ENCODE data around the gene CST2.
"Not testable (repeated sequence)": the region's sequence is repeated elsewhere in the genome, so short reads cannot be mapped to it uniquely, and the experiment has no call there.

CST2 gene

GRCh38 chr20:23826541-23827021 lies at the start of gene CST2:
Gene CST2 (minus strand): TSS chr20:23826729. CDS start chr20:23826660, 69 bp downstream.
- Histone ChIP-seq H3K4me1 (ENCODE audit: control insufficient read depth, insufficient read depth, low read length, unreplicated experiment) (peaks cover 16% of the 10 kb centered on the region), H3K79me2 (ENCODE audit: control insufficient read depth, insufficient read depth, low read length, unreplicated experiment) (no peaks in the 10 kb centered on the region), H3K27me3 (ENCODE audit: insufficient read depth, low read length) (no peaks in the 10 kb centered on the region), H3K36me3 (ENCODE audit: insufficient read depth, low read length) (no peaks in the 10 kb centered on the region), H3K4me3 (ENCODE audit: low read depth, low read length) (no peak within 1 kb of the TSS), H3K27ac (ENCODE audit: low read depth, low read length) (no peak within 1 kb of the TSS), H2AFZ (ENCODE audit: low read length, unreplicated experiment) (no peak within 1 kb of the TSS)

GRCh38 chr20:23875606-23876237 lies 49.2 kb upstream of the CST2 start:
- Histone ChIP-seq H3K36me3 (ENCODE audit: insufficient read depth, low read length) (no peaks in the 10 kb centered on the region), H3K79me2 (ENCODE audit: control insufficient read depth, insufficient read depth, low read length, unreplicated experiment) (no peaks in the 10 kb centered on the region), H3K27me3 (ENCODE audit: insufficient read depth, low read length) (peaks cover 63% of the 10 kb centered on the region), H2AFZ (ENCODE audit: low read length, unreplicated experiment) (no peak overlapping the region), H3K4me3 (ENCODE audit: low read depth, low read length) (no peak overlapping the region), H3K27ac (ENCODE audit: low read depth, low read length) (no peak overlapping the region), H3K4me1 (ENCODE audit: control insufficient read depth, insufficient read depth, low read length, unreplicated experiment) (no peaks in the 10 kb centered on the region)

- Histone ChIP-seq H3K27me3 (ENCODE audit: insufficient read depth, low read length) (peaks cover 63% of the 10 kb centered on the region), H3K36me3 (ENCODE audit: insufficient read depth, low read length) (no peaks in the 10 kb centered on the region), H3K4me3 (ENCODE audit: low read depth, low read length) (no peak overlapping the region), H3K27ac (ENCODE audit: low read depth, low read length) (no peak overlapping the region), H3K79me2 (ENCODE audit: control insufficient read depth, insufficient read depth, low read length, unreplicated experiment) (no peaks in the 10 kb centered on the region), H3K4me1 (ENCODE audit: control insufficient read depth, insufficient read depth, low read length, unreplicated experiment) (no peaks in the 10 kb centered on the region), H2AFZ (ENCODE audit: low read length, unreplicated experiment) (no peak overlapping the region)
These were observed 48.2 kb upstream of the CST2 start for GRCh38 chr20:23874747-23875146.

GRCh38 chr20:23873370-23874015 lies 47.0 kb upstream of the CST2 start:
- Histone ChIP-seq H3K79me2 (ENCODE audit: control insufficient read depth, insufficient read depth, low read length, unreplicated experiment) (no peaks in the 10 kb centered on the region), H3K27ac (ENCODE audit: low read depth, low read length) (no peak overlapping the region), H2AFZ (ENCODE audit: low read length, unreplicated experiment) (no peak overlapping the region), H3K4me3 (ENCODE audit: low read depth, low read length) (no peak overlapping the region), H3K4me1 (ENCODE audit: control insufficient read depth, insufficient read depth, low read length, unreplicated experiment) (no peaks in the 10 kb centered on the region), H3K27me3 (ENCODE audit: insufficient read depth, low read length) (peaks cover 67% of the 10 kb centered on the region), H3K36me3 (ENCODE audit: insufficient read depth, low read length) (no peaks in the 10 kb centered on the region)

GRCh38 chr20:23872065-23872464 lies 45.5 kb upstream of the CST2 start:
- no peak overlapping the region for H3K27ac ChIP-seq (ENCODE audit: low read depth, low read length)

GRCh38 chr20:23870461-23870860 lies 43.9 kb upstream of the CST2 start:
- Histone ChIP-seq H3K4me1 (ENCODE audit: control insufficient read depth, insufficient read depth, low read length, unreplicated experiment) (no peaks in the 10 kb centered on the region), H3K4me3 (ENCODE audit: low read depth, low read length) (no peak overlapping the region), H3K27me3 (ENCODE audit: insufficient read depth, low read length) (peaks cover 87% of the 10 kb centered on the region), H2AFZ (ENCODE audit: low read length, unreplicated experiment) (no peak overlapping the region), H3K27ac (ENCODE audit: low read depth, low read length) (no peak overlapping the region), H3K36me3 (ENCODE audit: insufficient read depth, low read length) (no peaks in the 10 kb centered on the region), H3K79me2 (ENCODE audit: control insufficient read depth, insufficient read depth, low read length, unreplicated experiment) (no peaks in the 10 kb centered on the region)

More at GRCh38 chr20:23872065-23872464, 45.5 kb upstream of the CST2 start:
- peaks cover 78% of the 10 kb centered on the region for H3K27me3 ChIP-seq (ENCODE audit: insufficient read depth, low read length)
- H3K4me1 ChIP-seq (ENCODE audit: control insufficient read depth, insufficient read depth, low read length, unreplicated experiment), result no peaks in the 10 kb centered on the region
- no peak overlapping the region for H3K4me3 ChIP-seq (ENCODE audit: low read depth, low read length)
- H3K79me2 ChIP-seq (ENCODE audit: control insufficient read depth, insufficient read depth, low read length, unreplicated experiment), result no peaks in the 10 kb centered on the region
- no peak overlapping the region for H2AFZ ChIP-seq (ENCODE audit: low read length, unreplicated experiment)
- H3K36me3 ChIP-seq (ENCODE audit: insufficient read depth, low read length), result no peaks in the 10 kb centered on the region

GRCh38 chr20:23869520-23869919 lies 43.0 kb upstream of the CST2 start:
- no peaks in the 10 kb centered on the region for H3K36me3 ChIP-seq (ENCODE audit: insufficient read depth, low read length)
- no peak overlapping the region for H3K4me3 ChIP-seq (ENCODE audit: low read depth, low read length)
- no peak overlapping the region for H3K27ac ChIP-seq (ENCODE audit: low read depth, low read length)
- peaks cover 86% of the 10 kb centered on the region for H3K27me3 ChIP-seq (ENCODE audit: insufficient read depth, low read length)
- H3K79me2 ChIP-seq (ENCODE audit: control insufficient read depth, insufficient read depth, low read length, unreplicated experiment), result no peaks in the 10 kb centered on the region
- H2AFZ ChIP-seq (ENCODE audit: low read length, unreplicated experiment), result no peak overlapping the region
- no peaks in the 10 kb centered on the region for H3K4me1 ChIP-seq (ENCODE audit: control insufficient read depth, insufficient read depth, low read length, unreplicated experiment)

GRCh38 chr20:23868321-23868720 lies 41.8 kb upstream of the CST2 start:
- Histone ChIP-seq H2AFZ (ENCODE audit: low read length, unreplicated experiment) (no peak overlapping the region), H3K79me2 (ENCODE audit: control insufficient read depth, insufficient read depth, low read length, unreplicated experiment) (no peaks in the 10 kb centered on the region), H3K4me3 (ENCODE audit: low read depth, low read length) (no peak overlapping the region), H3K36me3 (ENCODE audit: insufficient read depth, low read length) (no peaks in the 10 kb centered on the region), H3K4me1 (ENCODE audit: control insufficient read depth, insufficient read depth, low read length, unreplicated experiment) (no peaks in the 10 kb centered on the region), H3K27me3 (ENCODE audit: insufficient read depth, low read length) (peaks cover 81% of the 10 kb centered on the region), H3K27ac (ENCODE audit: low read depth, low read length) (no peak overlapping the region)

- Histone ChIP-seq H3K4me3 (ENCODE audit: low read depth, low read length) (no peak overlapping the region), H3K36me3 (ENCODE audit: insufficient read depth, low read length) (no peaks in the 10 kb centered on the region), H2AFZ (ENCODE audit: low read length, unreplicated experiment) (no peak overlapping the region), H3K79me2 (ENCODE audit: control insufficient read depth, insufficient read depth, low read length, unreplicated experiment) (no peaks in the 10 kb centered on the region), H3K27ac (ENCODE audit: low read depth, low read length) (no peak overlapping the region), H3K4me1 (ENCODE audit: control insufficient read depth, insufficient read depth, low read length, unreplicated experiment) (no peaks in the 10 kb centered on the region), H3K27me3 (ENCODE audit: insufficient read depth, low read length) (peaks cover 70% of the 10 kb centered on the region)
These were observed 40.7 kb upstream of the CST2 start for GRCh38 chr20:23867152-23867776.

GRCh38 chr20:23860771-23861170 lies 34.2 kb upstream of the CST2 start:
- not testable (repeated sequence) for H3K4me3 ChIP-seq (ENCODE audit: low read depth, low read length); H3K79me2 ChIP-seq (ENCODE audit: control insufficient read depth, insufficient read depth, low read length, unreplicated experiment); H3K27ac ChIP-seq (ENCODE audit: low read depth, low read length); H2AFZ ChIP-seq (ENCODE audit: low read length, unreplicated experiment); H3K4me1 ChIP-seq (ENCODE audit: control insufficient read depth, insufficient read depth, low read length, unreplicated experiment); H3K36me3 ChIP-seq (ENCODE audit: insufficient read depth, low read length)
- peaks cover 15% of the 10 kb centered on the region; the same call in 1 of the 2 replicates for H3K27me3 ChIP-seq (ENCODE audit: insufficient read depth, low read length)

Data from ACC112 (cell line).